Uterus (tissue), 4 donors: Measurements from ENCODE around the gene RFK. TPM values are rescaled to one million over a fixed set of nuclear protein-coding genes. Genes with fewer than 3 reads are reported as not detected.

ENCODE experiments used
- DNase-seq, 2 donors: peaks; one replicate each; pipeline ENCODE4 v3.0.0-alpha.2; 2019 to 2020
- H3K27ac ChIP-seq, 2 donors: fragments of 200-600 bp; sonication (generic); 1 replicate in 1 of 2; 2 replicates in 1 of 2; pipeline ENCODE4 v1.5.1; 2016 to 2018
- H3K27me3 ChIP-seq, 2 donors: fragments of 200-600 bp; sonication (generic); one replicate each; pipeline ENCODE4 v1.5.1; 2018 to 2019; ENCODE audit warnings: control low read depth in 1 of 2
- H3K36me3 ChIP-seq, 2 donors: fragments of 200-600 bp; sonication (generic); one replicate each; pipeline ENCODE4 v1.5.1; 2019; ENCODE audit warnings: control low read depth in 1 of 2
- H3K4me1 ChIP-seq, 2 donors: fragments of 200-600 bp; sonication (generic); one replicate each; pipeline ENCODE4 v1.5.1; 2018 to 2019; ENCODE audit warnings: control low read depth in 1 of 2
- H3K4me3 ChIP-seq, 2 donors: fragments of 200-600 bp; sonication (generic); 1 replicate in 1 of 2; 2 replicates in 1 of 2; pipeline ENCODE4 v1.5.1; 2018 to 2019; ENCODE audit warnings: mild to moderate bottlenecking in 1 of 2
- H3K9me3 ChIP-seq, 2 donors: fragments of 200-600 bp; sonication (generic); one replicate each; pipeline ENCODE4 v1.5.1; 2019; ENCODE audit warnings: control low read depth in 1 of 2
- POLR2A ChIP-seq, 2 donors: fragments of 450-650 bp; IDR thresholded peaks; one replicate each; pipeline ENCODE4 v1.6.1; 2016; ENCODE audit warnings: antibody characterized with exemption in 2 of 2, mild to moderate bottlenecking in 1 of 2, moderate library complexity in 1 of 2
- intact Hi-C: fragments of 100-400 bp; cut with DNase I; formaldehyde crosslinking; loops from one replicate; pipeline ENCODE4 v1.15.1; 2023; ENCODE audit warnings: low total_unique reads
- total RNA-seq, 4 donors: library from RNA; depleted of rRNA in 3 of 4; stranded (reverse); fragments of >200 nt in 3 of 4; gene quantifications; one replicate each; pipeline versions ENCODE4 v1.1.0 to v1.2.4, GENCODE V29; 2014 to 2023
- TF ChIP-seq, protein P1 (sequence below), 4 experiments: fragments of 200-600 bp in 2 of 4; fragments of 450-650 bp in 2 of 4; sonication (generic) in 2 of 4; IDR thresholded peaks; one replicate each; pipeline ENCODE4 v1.5.1; 2016 to 2019; ENCODE audit warnings: antibody characterized with exemption in 4 of 4, mild to moderate bottlenecking in 2 of 4, moderate library complexity in 1 of 4
- donor health status: DM: yes; HTN: yes; CAD: no.

RFK gene
- total RNA-seq, 4 donors from 2014 or later: 15.6 to 31.0 (median 19.2) TPM

DNA sequence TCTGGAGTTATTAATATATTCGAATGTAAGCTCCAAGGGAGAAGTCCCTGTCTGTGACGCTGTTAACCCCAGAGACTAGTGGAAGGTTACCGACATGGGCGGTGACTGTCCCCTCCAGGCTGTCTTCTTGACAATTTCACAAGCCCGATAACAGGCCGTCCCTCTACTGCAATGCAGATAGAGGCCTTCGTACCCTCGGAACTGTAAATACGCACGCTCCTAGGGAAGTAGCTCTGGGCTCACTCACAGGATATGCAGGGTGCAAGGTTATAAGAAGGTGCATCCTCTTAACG is 680 bp upstream of the RFK start:
- no peaks in the 10 kb centered on the region for H3K27me3 ChIP-seq
- intact Hi-C loops: no loop called here
- no peaks in the 10 kb centered on the region for H3K9me3 ChIP-seq
- peak overlapping the region; percentile 82 to 95 for H3K27ac ChIP-seq
- peaks cover 0 to 7% of the 10 kb centered on the region in 2 donors for H3K4me1 ChIP-seq
- H3K36me3 ChIP-seq: no peaks in the 10 kb centered on the region
- peak in 1 of 2 donors; percentile 38 for DNase-seq
- TF ChIP-seq, protein P1, sequence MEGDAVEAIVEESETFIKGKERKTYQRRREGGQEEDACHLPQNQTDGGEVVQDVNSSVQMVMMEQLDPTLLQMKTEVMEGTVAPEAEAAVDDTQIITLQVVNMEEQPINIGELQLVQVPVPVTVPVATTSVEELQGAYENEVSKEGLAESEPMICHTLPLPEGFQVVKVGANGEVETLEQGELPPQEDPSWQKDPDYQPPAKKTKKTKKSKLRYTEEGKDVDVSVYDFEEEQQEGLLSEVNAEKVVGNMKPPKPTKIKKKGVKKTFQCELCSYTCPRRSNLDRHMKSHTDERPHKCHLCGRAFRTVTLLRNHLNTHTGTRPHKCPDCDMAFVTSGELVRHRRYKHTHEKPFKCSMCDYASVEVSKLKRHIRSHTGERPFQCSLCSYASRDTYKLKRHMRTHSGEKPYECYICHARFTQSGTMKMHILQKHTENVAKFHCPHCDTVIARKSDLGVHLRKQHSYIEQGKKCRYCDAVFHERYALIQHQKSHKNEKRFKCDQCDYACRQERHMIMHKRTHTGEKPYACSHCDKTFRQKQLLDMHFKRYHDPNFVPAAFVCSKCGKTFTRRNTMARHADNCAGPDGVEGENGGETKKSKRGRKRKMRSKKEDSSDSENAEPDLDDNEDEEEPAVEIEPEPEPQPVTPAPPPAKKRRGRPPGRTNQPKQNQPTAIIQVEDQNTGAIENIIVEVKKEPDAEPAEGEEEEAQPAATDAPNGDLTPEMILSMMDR (IDR thresholded peaks at IDR 0.05): no peak
- no peak for TF ChIP-seq POLR2A (IDR thresholded peaks at IDR 0.05)
- peak overlapping the region; percentile 70 to 93 for H3K4me3 ChIP-seq

GRCh38 chr9:76390656-76391055 is 3.6 kb downstream of the RFK start:
- no peak overlapping the region for H3K27ac ChIP-seq
- no peaks in the 10 kb centered on the region for H3K27me3 ChIP-seq
- DNase-seq: no peak
- no peaks in the 10 kb centered on the region for H3K9me3 ChIP-seq
- TF ChIP-seq, protein P1 (IDR thresholded peaks at IDR 0.05): no peak
- no peak for TF ChIP-seq POLR2A (IDR thresholded peaks at IDR 0.05)
- intact Hi-C loops: no loop called here
- H3K36me3 ChIP-seq: no peaks in the 10 kb centered on the region
- H3K4me1 ChIP-seq: peaks cover 0 to 6% of the 10 kb centered on the region in 2 donors
- H3K4me3 ChIP-seq: no peak overlapping the region

DNA sequence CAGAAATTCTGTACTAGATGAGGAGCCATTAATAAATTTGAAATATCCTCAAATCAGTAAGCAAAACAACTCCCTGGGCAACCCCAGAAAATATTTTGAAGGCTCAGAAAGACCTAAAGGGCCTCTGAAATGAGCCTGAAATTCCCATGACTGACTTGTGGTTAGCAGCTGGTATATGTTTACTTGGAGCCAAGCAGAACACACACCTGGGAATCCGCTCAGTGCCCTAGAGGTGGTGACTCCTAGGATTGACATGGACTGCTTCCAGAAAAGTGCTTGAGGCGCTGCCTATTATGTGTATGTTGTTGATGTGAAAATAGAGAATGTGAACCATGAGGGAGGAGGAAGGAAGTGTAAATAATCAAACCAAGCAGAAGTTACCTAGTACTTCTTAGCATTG is 14.7 kb downstream of the RFK start:
- no peaks in the 10 kb centered on the region for H3K9me3 ChIP-seq
- no peaks in the 10 kb centered on the region for H3K36me3 ChIP-seq
- intact Hi-C loops: no loop called here
- no peaks in the 10 kb centered on the region for H3K27me3 ChIP-seq
- no peak overlapping the region for H3K27ac ChIP-seq
- no peak for DNase-seq
- no peaks in the 10 kb centered on the region for H3K4me1 ChIP-seq
- no peak overlapping the region for H3K4me3 ChIP-seq
- TF ChIP-seq, protein P1 (IDR thresholded peaks at IDR 0.05): no peak
- no peak for TF ChIP-seq POLR2A (IDR thresholded peaks at IDR 0.05)

DNA sequence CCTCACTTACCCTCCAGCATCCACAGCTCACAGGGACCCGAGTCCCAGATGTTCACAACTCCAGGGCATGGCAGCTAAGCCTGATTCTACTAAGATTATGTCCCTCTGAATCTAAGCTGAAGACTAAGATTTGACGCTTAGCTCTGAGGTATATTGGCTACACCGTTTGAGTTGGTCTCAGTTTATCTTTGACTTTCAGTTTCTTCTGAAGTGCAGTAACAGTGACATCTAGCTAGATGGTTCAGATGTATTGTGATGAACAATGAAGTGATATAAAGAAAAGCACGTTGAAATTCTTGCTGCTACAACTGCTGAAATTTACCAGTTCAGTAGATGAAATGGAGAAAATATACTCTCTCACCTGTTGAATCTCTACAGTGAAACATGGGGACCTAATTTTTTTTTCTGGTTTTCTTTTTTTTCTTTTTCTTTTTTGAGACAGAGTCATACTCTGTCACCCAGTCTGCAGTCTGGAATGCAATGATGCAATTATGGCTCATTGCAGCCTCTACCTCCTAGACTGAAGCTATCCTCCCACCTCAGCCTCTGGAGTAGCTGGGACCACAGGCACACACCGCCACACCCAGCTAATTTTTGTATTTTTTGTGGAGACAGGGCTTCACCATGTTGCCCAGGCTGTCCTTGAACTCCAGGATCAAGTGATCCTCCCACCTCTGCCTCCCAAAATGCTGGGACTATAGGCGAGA is 15.7 kb downstream of the RFK start:
- Histone ChIP-seq H3K4me3 (no peak overlapping the region), H3K36me3 (no peaks in the 10 kb centered on the region), H3K27ac (no peak overlapping the region), H3K27me3 (no peaks in the 10 kb centered on the region), H3K4me1 (no peaks in the 10 kb centered on the region), H3K9me3 (no peaks in the 10 kb centered on the region)
- TF ChIP-seq POLR2A (IDR thresholded peaks at IDR 0.05): no peak
- TF ChIP-seq, protein P1 (IDR thresholded peaks at IDR 0.05): no peak
- no peak for DNase-seq
- intact Hi-C loops: no loop called here

- no peak overlapping the region for H3K4me3 ChIP-seq
- no peaks in the 10 kb centered on the region for H3K36me3 ChIP-seq
- intact Hi-C loops: no loop called here
- no peaks in the 10 kb centered on the region for H3K9me3 ChIP-seq
- no peak for DNase-seq
- TF ChIP-seq POLR2A (IDR thresholded peaks at IDR 0.05): no peak
- TF ChIP-seq, protein P1 (IDR thresholded peaks at IDR 0.05): no peak
- no peaks in the 10 kb centered on the region for H3K27me3 ChIP-seq
- H3K4me1 ChIP-seq: no peaks in the 10 kb centered on the region
- H3K27ac ChIP-seq: no peak overlapping the region
Observed at GRCh38 chr9:76377791-76378190, 16.4 kb downstream of the RFK start.
